Measurements from ENCODE around the gene GRM4.

The GRM4 gene

GRCh38 chr6:33985947-33986346 is 159.9 kb downstream of the GRM4 start:
- Histone ChIP-seq H4K8ac (ENCODE audit: low read depth, low read length) (no peak overlapping the region), H4K5ac (ENCODE audit: low read length) (no peak overlapping the region), H2BK5ac (ENCODE audit: low read length) (no peak overlapping the region), H3K18ac (ENCODE audit: low read length) (no peak overlapping the region), H3K56ac (ENCODE audit: low read length) (no peak overlapping the region), H3K9ac (ENCODE audit: low read length) (no peak overlapping the region), H3K4ac (ENCODE audit: low read depth, low read length) (no peak overlapping the region), H2BK120ac (ENCODE audit: low read depth, low read length) (no peak overlapping the region), H3K36me3 (ENCODE audit: control insufficient read depth, insufficient read depth, low read length) (no peaks in the 10 kb centered on the region), H3K79me2 (ENCODE audit: control insufficient read depth, insufficient read depth, low read length) (no peaks in the 10 kb centered on the region), H3K27ac (ENCODE audit: low read depth, low read length) (no peak overlapping the region), H3K79me1 (ENCODE audit: low read length) (no peaks in the 10 kb centered on the region), H2BK15ac (replicated peaks; ENCODE audit: low read depth) (no peak overlapping the region), H3K4me2 (ENCODE audit: low read length) (no peak overlapping the region), H3K23ac (ENCODE audit: low read length) (no peak overlapping the region), H2AK5ac (ENCODE audit: low read length) (no peak overlapping the region), H3K4me3 (ENCODE audit: low read length) (no peak overlapping the region), H3K27me3 (ENCODE audit: insufficient read depth, low read length, poor library complexity) (no peaks in the 10 kb centered on the region), H3K4me1 (ENCODE audit: control insufficient read depth, low read depth, low read length) (no peaks in the 10 kb centered on the region)
- WGBS (ENCODE audit: extremely low coverage, insufficient coverage, low lambda C conversion rate): no CpG with 5 or more reads among the region's 1 CpG
- no peak for DNase-seq

GRCh38 chr6:33985313-33985751 is 160.6 kb downstream of the GRM4 start:
- Histone ChIP-seq H2AK5ac (ENCODE audit: low read length) (no peak overlapping the region), H3K9ac (ENCODE audit: low read length) (no peak overlapping the region), H3K36me3 (ENCODE audit: control insufficient read depth, insufficient read depth, low read length) (no peaks in the 10 kb centered on the region), H3K4me3 (ENCODE audit: low read length) (no peak overlapping the region), H3K27ac (ENCODE audit: low read depth, low read length) (no peak overlapping the region), H3K79me1 (ENCODE audit: low read length) (no peaks in the 10 kb centered on the region), H2BK5ac (ENCODE audit: low read length) (no peak overlapping the region), H3K23ac (ENCODE audit: low read length) (no peak overlapping the region), H2BK15ac (replicated peaks; ENCODE audit: low read depth) (no peak overlapping the region), H4K5ac (ENCODE audit: low read length) (no peak overlapping the region), H4K8ac (ENCODE audit: low read depth, low read length) (no peak overlapping the region), H3K79me2 (ENCODE audit: control insufficient read depth, insufficient read depth, low read length) (no peaks in the 10 kb centered on the region), H3K4ac (ENCODE audit: low read depth, low read length) (no peak overlapping the region), H2BK120ac (ENCODE audit: low read depth, low read length) (no peak overlapping the region), H3K4me2 (ENCODE audit: low read length) (no peak overlapping the region), H3K27me3 (ENCODE audit: insufficient read depth, low read length, poor library complexity) (no peaks in the 10 kb centered on the region), H3K18ac (ENCODE audit: low read length) (no peak overlapping the region), H3K4me1 (ENCODE audit: control insufficient read depth, low read depth, low read length) (no peaks in the 10 kb centered on the region), H3K56ac (ENCODE audit: low read length) (peak overlapping the region; percentile 44)
- DNase-seq: no peak
- WGBS (ENCODE audit: extremely low coverage, insufficient coverage, low lambda C conversion rate): no CpG with 5 or more reads among the region's 14 CpGs

DNA sequence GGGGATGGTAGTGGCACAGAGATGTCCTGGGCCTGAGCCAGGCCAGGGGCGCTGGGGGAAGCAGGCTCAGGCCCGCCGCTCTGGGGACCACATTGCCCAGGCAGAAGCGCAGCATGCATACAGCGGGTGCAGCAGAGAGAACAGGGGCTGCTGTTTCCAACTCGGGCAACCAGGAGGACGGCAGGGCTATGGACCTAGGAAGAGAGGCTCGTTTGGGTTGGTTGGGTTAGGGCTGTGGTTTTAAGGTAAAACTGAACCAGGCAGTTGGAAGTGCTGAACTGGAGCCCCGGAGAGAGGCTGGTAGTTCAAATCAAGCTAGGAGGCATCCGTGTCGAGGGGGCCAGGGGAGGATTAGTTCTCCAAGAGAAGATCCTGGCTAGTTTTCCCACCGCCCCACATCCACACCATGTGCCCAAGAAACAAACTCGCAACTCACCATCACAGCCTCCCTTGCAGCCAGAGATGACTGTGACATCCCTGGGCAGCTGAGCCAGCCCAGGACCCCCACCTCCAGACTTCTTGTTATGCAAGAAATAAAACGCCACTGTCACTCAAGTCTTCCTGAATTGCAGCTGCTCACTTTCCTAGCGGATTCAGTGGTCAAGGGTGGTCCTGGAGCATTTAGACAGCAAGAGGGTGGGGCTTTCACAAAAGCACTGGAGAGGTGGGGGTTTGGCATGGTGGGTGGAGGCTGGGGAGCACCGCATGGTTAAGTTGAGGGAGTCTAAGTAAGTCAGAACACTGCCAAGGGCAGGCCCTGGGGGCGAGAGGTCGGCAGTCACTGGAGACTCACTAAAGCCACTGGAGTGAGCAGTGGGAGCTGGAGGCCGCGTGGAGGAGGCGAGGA is 161.2 kb downstream of the GRM4 start:
- no peak for DNase-seq

DNA sequence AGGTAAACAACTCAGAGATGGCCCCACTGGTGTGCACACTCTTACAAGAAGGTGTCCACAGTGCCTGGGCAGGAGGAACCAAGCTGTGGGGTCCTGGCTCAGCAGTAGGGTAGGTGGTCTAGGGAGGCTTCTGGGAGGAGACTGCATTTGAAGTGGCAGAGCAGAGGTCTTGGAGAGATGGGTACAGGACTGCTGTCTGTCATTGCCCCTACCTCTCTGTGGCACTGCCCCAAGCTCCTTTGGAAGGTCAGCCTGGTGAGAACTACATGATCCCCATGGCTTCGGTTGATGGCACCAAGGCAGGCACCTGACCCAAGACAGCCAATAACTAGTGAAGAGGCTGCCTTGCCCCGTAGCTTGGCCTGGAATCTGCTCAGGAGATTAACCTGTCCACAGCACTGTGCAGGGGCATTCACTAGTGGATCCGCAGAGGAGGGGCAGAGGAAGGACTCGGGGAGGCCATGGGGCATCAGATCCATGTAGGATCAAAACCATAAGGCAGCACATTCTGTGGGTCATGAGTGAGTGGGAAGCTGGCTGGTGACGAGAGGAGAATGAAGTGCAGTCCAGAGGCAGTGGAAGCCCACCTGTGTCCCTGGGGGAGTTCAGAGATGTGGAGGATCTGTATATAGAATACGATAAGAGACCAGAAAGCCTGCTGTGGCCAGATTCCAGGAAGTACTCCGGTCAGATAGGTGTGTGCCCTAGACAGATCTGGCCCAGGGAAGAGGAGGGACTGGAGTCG is 162.0 kb downstream of the GRM4 start:
- no CpG with 5 or more reads among the region's 8 CpGs for WGBS (ENCODE audit: extremely low coverage, insufficient coverage, low lambda C conversion rate)
- H2BK5ac ChIP-seq (ENCODE audit: low read length): no peak overlapping the region
- H3K4me1 ChIP-seq (ENCODE audit: control insufficient read depth, low read depth, low read length): no peaks in the 10 kb centered on the region
- H3K79me1 ChIP-seq (ENCODE audit: low read length): no peaks in the 10 kb centered on the region
- no peaks in the 10 kb centered on the region for H3K27me3 ChIP-seq (ENCODE audit: insufficient read depth, low read length, poor library complexity)
- no peak overlapping the region for H3K27ac ChIP-seq (ENCODE audit: low read depth, low read length)
- H4K5ac ChIP-seq (ENCODE audit: low read length): no peak overlapping the region
- H3K56ac ChIP-seq (ENCODE audit: low read length): no peak overlapping the region
- H3K18ac ChIP-seq (ENCODE audit: low read length): no peak overlapping the region
- no peak overlapping the region for H3K4me2 ChIP-seq (ENCODE audit: low read length)
- no peak overlapping the region for H3K4ac ChIP-seq (ENCODE audit: low read depth, low read length)
- no peaks in the 10 kb centered on the region for H3K79me2 ChIP-seq (ENCODE audit: control insufficient read depth, insufficient read depth, low read length)
- H3K36me3 ChIP-seq (ENCODE audit: control insufficient read depth, insufficient read depth, low read length): no peaks in the 10 kb centered on the region
- no peak overlapping the region for H3K4me3 ChIP-seq (ENCODE audit: low read length)
- no peak overlapping the region for H3K9ac ChIP-seq (ENCODE audit: low read length)
- H2BK120ac ChIP-seq (ENCODE audit: low read depth, low read length): no peak overlapping the region
- H2AK5ac ChIP-seq (ENCODE audit: low read length): no peak overlapping the region
- H4K8ac ChIP-seq (ENCODE audit: low read depth, low read length): no peak overlapping the region
- no peak overlapping the region for H2BK15ac ChIP-seq (replicated peaks; ENCODE audit: low read depth)
- no peak for DNase-seq
- no peak overlapping the region for H3K23ac ChIP-seq (ENCODE audit: low read length)

More for the DNA sequence above, 161.2 kb downstream of the GRM4 start:
- Histone ChIP-seq H3K4ac (ENCODE audit: low read depth, low read length) (no peak overlapping the region), H3K56ac (ENCODE audit: low read length) (peak overlapping the region; percentile 44), H2AK5ac (ENCODE audit: low read length) (no peak overlapping the region), H3K23ac (ENCODE audit: low read length) (no peak overlapping the region), H4K5ac (ENCODE audit: low read length) (no peak overlapping the region), H2BK120ac (ENCODE audit: low read depth, low read length) (no peak overlapping the region), H3K9ac (ENCODE audit: low read length) (no peak overlapping the region), H2BK15ac (replicated peaks; ENCODE audit: low read depth) (no peak overlapping the region), H3K27ac (ENCODE audit: low read depth, low read length) (no peak overlapping the region), H3K79me1 (ENCODE audit: low read length) (no peaks in the 10 kb centered on the region), H3K36me3 (ENCODE audit: control insufficient read depth, insufficient read depth, low read length) (no peaks in the 10 kb centered on the region), H3K4me3 (ENCODE audit: low read length) (no peak overlapping the region), H3K4me2 (ENCODE audit: low read length) (no peak overlapping the region), H3K4me1 (ENCODE audit: control insufficient read depth, low read depth, low read length) (no peaks in the 10 kb centered on the region), H4K8ac (ENCODE audit: low read depth, low read length) (no peak overlapping the region), H3K79me2 (ENCODE audit: control insufficient read depth, insufficient read depth, low read length) (no peaks in the 10 kb centered on the region), H3K27me3 (ENCODE audit: insufficient read depth, low read length, poor library complexity) (no peaks in the 10 kb centered on the region), H2BK5ac (ENCODE audit: low read length) (no peak overlapping the region), H3K18ac (ENCODE audit: low read length) (no peak overlapping the region)
- WGBS (ENCODE audit: extremely low coverage, insufficient coverage, low lambda C conversion rate): no CpG with 5 or more reads among the region's 21 CpGs

DNA sequence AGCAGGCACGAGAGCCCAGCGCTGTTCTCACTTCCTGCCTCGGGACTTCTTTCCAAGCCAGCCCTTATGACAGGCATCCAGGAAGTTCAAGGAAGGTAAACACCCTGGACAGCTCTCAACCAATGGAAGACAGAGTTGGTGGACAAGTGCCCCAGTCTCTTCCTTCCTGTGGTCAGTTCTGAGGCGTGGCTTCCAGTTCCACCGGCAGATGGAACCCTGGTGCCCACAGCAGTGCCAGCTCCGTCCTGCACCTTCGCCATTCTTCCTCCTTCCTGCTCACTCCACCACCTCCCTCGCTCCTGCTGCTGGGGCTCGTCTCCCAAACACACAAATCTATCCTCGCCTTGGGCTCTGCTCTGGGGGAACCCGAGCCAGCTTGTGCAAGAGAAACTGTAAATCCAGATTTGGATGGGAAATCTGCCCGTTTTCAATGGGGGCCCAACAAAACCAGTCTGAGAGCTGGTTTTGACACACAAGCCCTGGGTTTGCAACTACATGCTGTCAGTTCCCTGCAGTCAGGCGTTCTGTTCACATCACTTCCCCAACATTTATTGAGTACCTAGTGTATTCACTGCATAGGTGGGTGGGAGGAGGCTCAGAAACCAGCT is 162.7 kb downstream of the GRM4 start:
- Histone ChIP-seq H4K8ac (ENCODE audit: low read depth, low read length) (no peak overlapping the region), H3K27me3 (ENCODE audit: insufficient read depth, low read length, poor library complexity) (no peaks in the 10 kb centered on the region), H3K56ac (ENCODE audit: low read length) (no peak overlapping the region), H2AK5ac (ENCODE audit: low read length) (no peak overlapping the region), H2BK15ac (replicated peaks; ENCODE audit: low read depth) (no peak overlapping the region), H2BK120ac (ENCODE audit: low read depth, low read length) (no peak overlapping the region), H3K23ac (ENCODE audit: low read length) (no peak overlapping the region), H3K79me1 (ENCODE audit: low read length) (no peaks in the 10 kb centered on the region), H3K4me1 (ENCODE audit: control insufficient read depth, low read depth, low read length) (no peaks in the 10 kb centered on the region), H3K4me3 (ENCODE audit: low read length) (no peak overlapping the region), H3K27ac (ENCODE audit: low read depth, low read length) (no peak overlapping the region), H2BK5ac (ENCODE audit: low read length) (no peak overlapping the region), H3K18ac (ENCODE audit: low read length) (no peak overlapping the region), H3K36me3 (ENCODE audit: control insufficient read depth, insufficient read depth, low read length) (no peaks in the 10 kb centered on the region), H3K4me2 (ENCODE audit: low read length) (no peak overlapping the region), H3K79me2 (ENCODE audit: control insufficient read depth, insufficient read depth, low read length) (no peaks in the 10 kb centered on the region), H3K4ac (ENCODE audit: low read depth, low read length) (no peak overlapping the region), H3K9ac (ENCODE audit: low read length) (no peak overlapping the region), H4K5ac (ENCODE audit: low read length) (no peak overlapping the region)
- DNase-seq: no peak
- WGBS (ENCODE audit: extremely low coverage, insufficient coverage, low lambda C conversion rate): no CpG with 5 or more reads among the region's 13 CpGs
